GM18520 (cell line): ENCODE results near the gene GPR150.
"Not testable (repeated sequence)": the region's sequence is repeated elsewhere in the genome, so short reads cannot be mapped to it uniquely, and the experiment has no call there.

Source experiments
- ATAC-seq: cut with Tn5 transposase; IDR thresholded peaks from one replicate; pipeline ENCODE4 v1.9.1; 2021; ENCODE audit not compliant: unreplicated experiment

The GPR150 gene

DNA sequence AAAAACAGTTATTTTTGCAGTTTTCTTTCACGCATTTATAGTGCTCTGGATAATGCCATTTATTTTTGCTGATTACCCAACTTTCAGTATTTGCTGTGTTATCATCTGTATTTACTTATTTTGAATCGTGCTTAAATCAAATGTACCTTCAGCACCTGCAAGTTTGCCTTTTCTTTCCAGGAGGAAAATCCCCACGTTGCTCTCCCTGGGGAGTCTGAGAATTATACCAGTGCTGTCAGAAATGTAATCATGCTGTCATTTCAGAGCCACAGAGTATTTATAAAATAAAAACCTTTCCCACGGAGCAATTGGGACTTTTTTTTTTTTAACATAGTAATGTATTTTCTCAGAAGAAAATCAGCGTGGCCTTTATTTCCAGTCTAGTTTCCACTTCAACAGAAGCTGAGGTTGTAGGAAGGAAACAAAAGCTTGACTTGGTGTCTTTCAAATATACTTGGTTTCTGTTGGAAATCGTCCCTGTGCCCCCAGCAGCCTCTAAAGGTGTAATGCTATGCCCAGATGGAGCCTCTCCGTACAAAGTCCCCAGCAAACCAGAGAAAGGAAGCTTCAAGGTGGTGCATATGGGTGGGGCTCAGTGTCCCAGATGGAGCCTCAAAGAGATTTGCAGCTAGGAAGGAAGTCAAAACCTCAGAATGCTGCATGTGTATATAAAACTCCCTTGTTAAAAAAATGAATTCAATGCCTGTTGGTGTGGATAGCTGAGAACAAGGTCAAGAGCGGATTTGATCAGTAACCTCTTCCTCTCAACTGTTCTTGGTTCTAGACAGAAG, 2.1 kb downstream of the GPR150 start:
- ATAC-seq: no peak

DNA sequence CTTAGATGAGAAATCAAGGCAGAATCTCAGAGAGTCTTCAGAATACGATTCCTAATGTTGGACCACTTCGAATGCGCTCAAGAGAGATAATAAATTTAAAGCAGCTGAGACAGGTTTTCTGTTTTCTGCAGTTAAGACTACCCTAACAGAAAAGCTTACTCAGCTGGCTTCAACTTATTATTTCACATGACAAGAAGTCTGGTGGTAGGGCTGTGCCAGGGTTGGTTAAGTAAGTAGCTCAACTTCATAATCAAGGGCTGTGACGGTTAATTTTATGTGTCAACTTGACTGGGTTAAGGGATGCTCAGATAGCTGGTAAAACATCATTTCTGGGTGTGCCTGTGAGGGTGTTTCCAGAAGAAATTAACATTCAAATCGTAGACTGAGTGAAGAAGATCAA, 3.8 kb downstream of the GPR150 start:
- no peak for ATAC-seq

DNA sequence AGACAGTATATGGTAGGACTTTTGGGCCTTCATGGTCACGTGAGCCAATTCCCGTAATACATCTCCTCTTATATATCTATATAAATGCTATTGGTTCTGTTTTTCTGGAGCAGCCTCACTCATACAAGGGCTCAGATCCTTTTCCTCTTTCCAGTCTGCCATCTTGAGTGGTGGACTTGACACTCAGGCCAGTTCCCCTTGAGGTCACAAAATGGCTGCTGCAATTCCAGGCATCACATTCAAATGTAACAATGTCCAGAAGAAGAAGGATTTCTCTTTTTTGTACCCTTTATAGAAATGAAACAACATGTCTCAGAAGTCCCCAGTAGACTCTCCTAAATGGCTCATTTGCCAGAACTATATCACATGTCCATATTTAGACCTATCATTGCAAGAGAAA, 4.5 kb downstream of the GPR150 start:
- no peak for ATAC-seq

DNA sequence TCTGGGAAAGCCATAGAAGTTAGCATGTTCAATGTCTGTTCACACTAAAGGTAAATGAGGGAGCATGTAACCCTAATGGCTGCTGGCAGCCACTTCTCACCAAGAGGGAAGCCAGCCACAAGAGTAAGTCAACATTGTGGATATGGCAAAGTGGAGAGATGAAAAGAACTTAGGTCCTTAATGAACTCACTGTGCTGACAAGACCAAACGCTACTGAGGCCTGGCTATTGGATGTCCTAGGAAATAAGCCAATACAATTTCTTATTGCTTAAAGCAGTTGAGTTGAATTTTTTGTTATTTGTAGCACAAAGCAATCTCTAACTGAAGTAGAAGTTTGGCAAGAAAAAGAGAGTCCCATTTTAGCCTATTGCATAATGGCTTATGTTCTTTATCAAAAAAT, 6.8 kb downstream of the GPR150 start:
- ATAC-seq: no peak

DNA sequence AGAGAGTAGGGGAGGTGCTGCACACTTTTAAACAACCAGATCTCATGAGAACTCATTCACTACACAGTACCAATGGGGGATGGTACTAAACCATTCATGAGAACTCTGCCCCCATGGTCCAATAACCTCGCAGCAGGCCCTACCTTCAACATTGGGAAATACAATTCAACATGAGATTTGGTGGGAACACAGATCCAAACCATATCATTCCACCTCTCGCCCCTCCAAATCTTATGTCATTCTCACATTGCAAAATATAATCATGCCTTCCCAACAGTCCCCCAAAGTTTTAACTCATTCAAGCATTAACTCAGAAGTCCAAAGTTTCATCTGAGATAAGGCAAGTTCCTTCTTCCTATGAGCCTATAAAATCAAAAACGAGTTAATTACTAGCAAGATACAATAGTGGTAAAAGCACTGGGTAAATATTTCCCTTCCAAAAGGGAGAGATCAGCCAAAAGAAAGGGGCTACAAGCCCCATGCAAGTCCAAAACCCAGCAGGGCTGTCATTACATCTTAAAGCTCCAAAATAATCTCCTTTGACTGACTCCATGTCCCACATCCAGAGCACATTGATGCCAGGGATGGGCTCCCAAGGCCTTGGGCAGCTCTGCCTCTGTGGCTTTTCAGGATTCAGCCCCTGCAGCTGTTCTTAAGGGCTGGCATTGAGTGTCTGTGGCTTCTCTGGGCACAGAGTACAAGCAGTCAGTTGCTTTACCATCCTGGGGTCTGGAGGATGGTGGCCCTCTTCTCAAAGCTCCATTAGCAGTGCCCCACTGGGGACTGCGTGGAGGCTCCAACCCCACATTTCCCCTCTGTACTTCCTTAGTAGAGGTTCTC, 8.3 kb downstream of the GPR150 start:
- no peak for ATAC-seq

DNA sequence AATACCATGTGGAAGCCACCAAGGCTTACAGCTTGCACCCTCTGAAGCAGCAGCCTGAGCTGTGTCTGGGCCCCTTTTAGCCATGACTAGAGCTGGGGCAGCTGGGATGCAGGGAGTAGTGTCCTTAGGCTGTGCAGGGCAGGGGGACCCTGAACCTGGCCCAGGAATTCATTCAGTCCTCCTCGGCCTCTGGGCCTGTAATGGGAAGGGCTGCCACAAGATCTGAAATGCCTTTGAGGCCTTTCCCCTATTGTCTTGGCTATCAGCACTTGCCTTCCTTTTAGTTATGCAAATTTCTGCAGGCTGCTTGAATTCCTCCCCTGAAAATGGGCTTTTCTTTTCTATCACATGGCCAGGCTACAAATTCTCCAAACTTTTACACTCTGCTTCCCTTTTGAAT, 9.0 kb downstream of the GPR150 start:
- ATAC-seq: no peak

DNA sequence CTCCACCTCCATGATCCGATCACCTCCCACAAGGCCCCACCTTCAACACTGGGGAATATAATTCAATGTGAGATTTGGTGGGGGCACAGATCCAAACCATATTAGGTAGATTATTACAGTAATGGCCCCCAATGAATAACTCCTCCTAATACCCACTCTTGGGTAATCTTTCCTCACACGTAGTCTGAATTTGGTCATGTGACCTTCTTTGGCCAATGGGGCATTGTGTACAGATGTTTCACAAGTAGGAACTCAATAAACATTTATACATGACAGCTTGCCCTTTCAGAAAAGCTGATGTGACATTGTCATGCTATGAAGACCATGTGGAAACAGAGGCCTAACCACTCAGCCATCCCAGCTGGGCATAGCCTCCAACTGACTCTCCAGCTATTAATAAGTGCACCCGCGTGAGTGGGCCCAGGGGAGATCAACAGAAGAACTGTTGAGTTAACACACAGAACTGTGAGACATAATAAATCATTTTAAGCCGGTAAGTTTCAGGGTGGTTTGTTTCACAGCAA, 10.6 kb downstream of the GPR150 start:
- no peak for ATAC-seq

DNA sequence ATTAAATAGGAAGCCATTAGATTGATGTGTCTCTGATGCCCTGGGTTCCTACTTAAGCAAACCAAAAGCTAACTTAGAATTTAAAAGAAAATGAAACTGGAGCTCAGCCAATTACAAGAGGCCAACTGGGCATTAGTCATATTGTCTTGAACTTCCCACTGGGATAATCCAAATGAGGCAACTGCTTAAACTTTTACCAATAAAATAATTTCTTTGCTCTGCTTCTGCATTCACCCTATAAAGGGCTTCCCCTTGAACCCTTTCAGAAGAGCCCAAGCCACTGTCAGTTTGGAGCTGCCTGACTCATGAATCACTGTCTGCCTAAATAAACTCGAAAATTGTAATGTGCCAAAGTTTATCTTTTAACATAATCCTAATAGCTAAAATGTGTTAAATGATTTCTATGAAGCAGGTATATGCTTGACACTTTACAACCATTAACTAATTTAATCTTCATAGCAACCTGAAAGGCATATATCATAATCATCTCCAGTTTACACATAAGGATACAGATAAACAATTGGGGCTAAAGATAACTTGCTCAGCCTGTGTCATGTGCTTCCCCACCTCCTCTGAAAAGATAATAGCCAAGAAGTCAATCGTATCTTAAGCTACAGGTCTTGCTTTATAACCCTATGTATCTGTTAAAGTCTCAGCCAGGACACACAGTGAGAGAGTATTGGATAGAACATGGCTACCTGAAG, 11.5 kb downstream of the GPR150 start:
- ATAC-seq: no peak

DNA sequence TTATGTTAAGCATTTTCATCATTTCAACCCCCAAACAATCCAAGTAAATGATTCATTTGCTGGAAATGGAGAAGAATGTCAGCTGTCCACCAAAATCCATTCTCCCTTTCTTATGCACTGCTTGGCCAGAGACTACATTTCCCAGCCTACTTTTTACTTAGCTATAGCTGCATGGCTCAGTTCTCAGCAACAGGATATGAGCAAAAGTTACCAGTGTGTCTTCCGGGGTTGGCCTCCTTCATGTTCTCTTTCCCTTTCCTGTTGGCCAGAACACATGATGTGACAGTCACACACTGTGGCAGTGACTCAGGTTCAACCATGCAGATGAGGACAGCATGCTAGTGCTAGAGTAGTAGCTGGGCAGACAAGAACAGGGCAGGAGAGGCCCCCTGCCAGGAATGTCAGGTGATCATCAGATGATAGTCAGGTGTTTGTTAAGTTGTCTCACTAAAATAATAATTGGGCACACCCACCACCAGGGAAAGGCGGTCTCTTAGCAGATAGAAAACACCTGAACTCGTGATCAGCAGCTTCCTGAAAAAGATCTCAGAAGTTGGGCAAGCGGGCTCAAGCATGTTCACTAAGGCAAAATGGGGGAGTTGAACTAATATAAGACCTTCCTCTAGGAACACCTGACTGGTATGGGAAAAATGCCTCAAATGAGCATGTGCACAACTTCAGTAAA, 12.2 kb downstream of the GPR150 start:
- peak; percentile 92 for ATAC-seq

DNA sequence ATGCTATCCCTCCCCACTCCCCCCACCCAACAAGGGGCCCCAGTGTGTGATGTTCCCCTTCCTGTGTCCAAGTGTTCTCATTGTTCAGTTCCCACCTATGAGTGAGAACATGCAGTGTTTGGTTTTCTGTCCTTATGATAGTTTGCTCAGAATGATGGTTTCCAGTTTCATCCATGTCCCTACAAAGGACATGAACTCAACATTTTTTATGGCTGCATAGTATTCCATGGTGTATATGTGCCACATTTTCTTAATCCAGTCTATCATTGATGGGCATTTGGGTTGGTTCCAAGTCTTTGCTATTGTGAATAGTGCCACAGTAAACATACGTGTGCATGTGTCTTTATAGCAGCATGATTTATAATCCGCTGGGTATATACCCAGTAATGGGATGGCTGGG, 13.1 kb downstream of the GPR150 start:
- not testable (repeated sequence) for ATAC-seq

DNA sequence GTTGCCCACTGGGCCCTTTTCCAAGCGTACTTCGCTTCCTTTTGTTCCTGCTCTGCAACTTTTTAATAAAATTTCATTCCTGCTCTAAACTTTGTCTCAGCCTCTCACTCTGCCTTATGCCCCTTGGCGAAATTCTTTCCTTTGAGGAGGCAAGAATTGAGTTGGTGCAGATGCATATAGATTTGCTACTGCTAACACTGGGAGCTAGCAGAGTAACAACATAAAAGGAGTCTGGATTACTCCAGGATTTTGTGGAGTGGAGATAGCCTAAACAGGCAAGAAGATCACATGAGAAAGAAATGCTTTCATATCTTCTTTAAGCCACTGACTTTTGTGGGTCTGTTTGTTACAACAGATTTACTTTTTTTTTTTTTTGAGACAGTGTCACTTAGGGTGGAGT, 13.8 kb downstream of the GPR150 start:
- no peak for ATAC-seq

DNA sequence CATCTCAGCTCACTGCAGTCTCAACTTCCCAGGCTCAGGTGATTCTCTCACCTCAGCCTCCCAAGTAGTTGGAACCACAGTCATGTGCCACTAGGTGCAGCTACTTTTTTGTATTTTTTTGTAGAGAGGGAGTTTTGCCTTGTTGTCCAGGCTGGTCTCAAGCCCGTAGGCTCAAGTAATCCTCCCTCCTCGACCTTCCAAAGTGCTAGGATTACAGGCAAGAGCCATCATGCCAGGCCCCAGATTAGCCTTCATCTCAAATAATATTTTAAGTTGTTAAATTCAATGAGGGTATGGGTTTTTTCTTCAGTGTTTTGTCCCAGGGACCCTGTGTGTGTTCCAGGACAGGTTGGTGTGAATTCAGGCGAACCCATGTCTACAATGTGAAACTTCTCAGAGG, 14.2 kb downstream of the GPR150 start:
- no peak for ATAC-seq

DNA sequence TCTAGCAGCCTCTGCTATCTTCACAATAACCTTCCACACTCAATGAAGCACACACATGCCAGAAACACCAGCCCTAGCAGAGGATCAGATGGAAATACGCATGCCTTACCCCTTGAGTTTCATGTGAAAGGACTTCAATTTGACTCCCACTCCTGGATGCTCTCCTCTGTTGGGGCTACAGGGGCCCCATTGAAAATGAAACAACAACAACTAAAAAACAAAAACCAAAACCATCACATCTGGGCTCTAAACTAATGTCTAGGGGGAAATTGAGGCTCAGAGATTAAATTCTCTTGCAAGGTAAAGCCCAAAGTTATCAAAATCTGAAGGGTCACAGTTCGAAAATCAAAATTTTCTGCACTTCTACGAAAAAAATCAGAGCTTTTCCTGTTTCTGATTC, 18.7 kb downstream of the GPR150 start:
- ATAC-seq: no peak

DNA sequence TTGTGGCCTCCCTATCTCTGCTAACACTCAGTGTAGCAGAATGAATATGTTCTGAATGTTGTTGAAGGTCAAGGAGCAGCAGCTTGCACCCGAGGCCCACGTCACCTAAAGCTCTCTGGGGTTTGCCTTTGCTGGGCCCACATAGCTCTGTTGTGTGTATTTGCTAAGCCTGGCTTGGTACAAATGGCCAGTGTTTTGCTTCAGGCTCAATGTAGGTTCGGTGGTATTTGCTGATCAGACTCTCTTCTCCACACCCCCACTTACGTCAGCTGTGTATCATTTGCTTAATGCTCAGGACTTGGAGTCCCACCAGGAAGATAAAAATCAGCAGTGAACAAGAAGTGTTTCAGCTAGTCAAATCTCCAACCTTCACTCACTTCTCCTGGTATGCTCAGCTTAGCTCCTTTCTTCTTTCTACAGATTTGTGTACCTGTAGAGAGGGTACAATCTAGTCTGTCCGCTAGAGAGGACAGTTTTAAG, 21.9 kb downstream of the GPR150 start:
- no peak for ATAC-seq

DNA sequence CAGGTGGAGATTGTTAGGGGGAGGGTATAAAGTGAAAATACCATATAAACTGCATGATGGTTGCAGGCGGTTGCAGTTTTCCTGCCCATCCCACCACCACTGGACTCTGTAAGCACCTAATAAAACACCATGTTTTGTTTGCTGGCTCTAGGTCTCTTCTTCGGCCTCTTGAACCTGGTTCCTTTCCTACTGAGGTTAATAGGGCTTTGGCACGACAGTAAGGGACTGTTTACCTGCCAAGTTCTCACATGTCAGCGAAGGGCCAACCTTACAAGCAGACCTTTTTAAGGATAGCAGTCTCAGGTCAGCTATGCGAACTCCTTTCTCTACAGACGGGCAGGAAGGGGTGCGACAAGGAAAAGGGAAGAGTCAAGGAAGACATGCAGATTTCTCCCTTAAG, 23.3 kb downstream of the GPR150 start:
- ATAC-seq: no peak

DNA sequence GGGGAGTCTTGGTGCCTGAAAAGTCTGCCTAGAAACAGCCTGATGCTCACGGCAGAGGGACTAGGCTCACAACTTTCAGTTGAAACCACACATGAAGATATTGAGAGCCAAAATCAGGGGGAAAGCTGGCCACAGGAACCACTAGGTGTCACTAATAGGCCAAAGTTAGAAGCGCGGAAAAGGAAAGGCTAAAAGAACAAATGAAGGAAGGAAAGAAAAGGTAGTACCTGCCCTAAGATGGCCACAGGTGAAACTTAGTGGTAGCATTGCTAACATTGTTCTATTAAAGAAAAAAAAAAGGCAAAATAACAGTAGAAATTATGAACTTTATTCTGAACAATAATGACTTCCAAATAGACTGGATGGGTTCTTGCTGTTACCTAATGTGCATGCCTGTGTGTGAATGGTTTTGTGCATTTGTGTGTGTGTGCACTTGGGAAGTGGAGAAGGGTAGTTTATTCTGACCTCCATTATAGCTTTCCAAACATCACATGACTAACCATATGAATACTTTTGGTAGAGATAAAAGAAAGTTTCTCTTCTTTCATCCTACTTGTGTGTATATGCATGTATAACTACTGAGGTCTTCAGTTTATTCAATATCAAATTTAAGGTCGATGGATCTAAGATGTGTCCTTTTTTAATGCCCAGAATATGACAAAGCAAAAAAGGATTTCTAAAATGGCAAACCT, 24.6 kb downstream of the GPR150 start:
- no peak for ATAC-seq

DNA sequence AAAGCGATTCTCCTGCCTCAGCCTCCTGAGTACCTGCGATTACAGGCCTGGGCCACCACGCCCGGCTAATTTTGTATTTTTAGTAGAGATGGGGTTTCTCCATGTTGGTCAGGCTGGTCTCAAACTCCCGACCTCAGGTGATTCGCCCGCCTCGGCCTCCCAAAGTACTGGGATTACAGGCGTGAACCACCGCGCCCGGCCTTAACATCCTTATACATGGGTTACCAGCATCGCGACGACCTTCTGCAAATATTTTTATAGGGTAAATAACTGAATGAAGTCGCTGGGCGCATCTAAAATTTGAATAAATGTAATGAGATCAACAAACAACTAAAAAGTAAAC, 26.3 kb downstream of the GPR150 start:
- ATAC-seq: not testable (repeated sequence)

DNA sequence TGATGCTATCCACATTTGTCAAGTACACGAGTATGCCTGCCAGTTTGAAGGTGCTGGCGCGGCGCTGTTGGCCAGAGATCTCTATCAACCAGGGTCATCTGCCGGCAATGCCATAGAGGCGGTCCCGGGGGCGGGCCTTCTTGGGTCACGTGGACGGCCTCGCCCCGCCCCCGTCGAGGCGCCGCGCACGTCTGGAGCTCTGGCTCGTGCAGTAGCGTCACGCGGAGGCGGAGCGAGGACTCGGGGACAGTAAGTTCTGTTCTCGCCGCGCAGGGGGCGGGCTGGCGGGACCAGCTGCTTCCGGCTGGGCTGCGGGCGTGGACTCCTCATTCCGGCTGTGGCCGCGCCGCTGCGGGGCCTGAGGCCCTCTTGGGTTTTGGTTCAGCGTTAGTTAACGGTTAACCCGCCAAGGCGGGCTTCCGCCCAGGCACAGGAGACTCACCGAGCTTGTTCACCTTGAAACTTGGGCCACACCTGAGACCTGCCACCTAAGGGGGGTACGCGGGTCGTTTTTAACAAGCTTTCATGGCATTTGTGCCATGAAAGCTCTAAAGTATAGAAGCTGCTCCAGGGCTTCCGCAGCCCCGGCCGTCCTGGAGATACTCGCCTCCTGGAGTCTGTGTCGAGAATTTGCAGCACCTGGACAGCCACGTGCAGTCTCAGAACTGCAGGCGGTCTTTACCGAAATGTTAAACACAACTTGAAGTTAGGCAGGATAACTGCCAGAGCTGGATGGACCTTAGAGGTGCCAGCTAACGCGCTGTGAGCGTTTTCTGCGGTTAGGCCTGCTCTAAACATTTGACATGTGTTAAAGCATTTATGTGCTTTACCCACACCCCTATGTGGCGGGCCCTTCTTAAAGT, 26.9 kb downstream of the GPR150 start, which contains the start of gene RFESD:
RFESD (plus strand) TSS at position 209 of the 863 bp plus-strand sequence. CDS start 5,495 bp downstream, outside the sequence.
- ATAC-seq: peak; percentile 94
